IMR-90 (cell line): ENCODE measurements around the gene SFR1. TPM values are rescaled to one million over a fixed set of nuclear protein-coding genes. Genes with fewer than 3 reads are reported as not detected.

Source experiments
- ATAC-seq: fragments of 200-7000 bp; cut with Tn5 transposase; 2 replicates; pipeline ENCODE4 v1.9.1; 2020; ENCODE audit warnings: low read depth, mild to moderate bottlenecking, moderate library complexity
- BruUV-seq: library from RNA; stranded (reverse); fragments of 400-500 nt; replicated peaks from 2 replicates; lab custom pipeline; 2021; lab: Mats Ljungman, UMichigan
- CTCF ChIA-PET: fragments of 300-600 bp; formaldehyde crosslinking; extraction: SDS; loops from one replicate; lab custom pipeline; 2021; ENCODE audit warnings: antibody characterized with exemption; lab: Yijun Ruan, JAX
- POLR2A ChIA-PET: fragments of 300-600 bp; sonication (Branson Sonifier 250); formaldehyde crosslinking; loops from one replicate; lab custom pipeline; 2022; ENCODE audit warnings: antibody characterized with exemption; ENCODE audit not compliant: unreplicated experiment; lab: Charles Lee
- DNase-seq: peaks from one replicate; pipeline ENCODE4 v3.0.0; 2013
- H2AFZ ChIP-seq: replicated peaks from 2 replicates; pipeline ENCODE3; 2013; ENCODE audit warnings: low read length, mild to moderate bottlenecking; ENCODE audit not compliant: poor library complexity
- H2AK5ac ChIP-seq: 2 replicates; pipeline ENCODE4 v1.6.1; 2013; ENCODE audit warnings: low read depth, low read length, inconsistent platforms
- H2AK9ac ChIP-seq: replicated peaks from 2 replicates; pipeline ENCODE3; 2013; ENCODE audit warnings: mild to moderate bottlenecking, low read depth, low read length, moderate library complexity; ENCODE audit not compliant: poor library complexity
- H2BK120ac ChIP-seq: 2 replicates; pipeline ENCODE4 v1.6.1; 2013; ENCODE audit warnings: low read depth, low read length, inconsistent platforms
- H2BK15ac ChIP-seq: 3 replicates; pipeline ENCODE4 v1.6.1; 2013; ENCODE audit warnings: low read depth, low read length, inconsistent platforms
- H2BK20ac ChIP-seq: 2 replicates; pipeline ENCODE4 v1.6.1; 2013; ENCODE audit warnings: low read depth, mild to moderate bottlenecking, inconsistent platforms, low read length, moderate library complexity
- H2BK5ac ChIP-seq: 2 replicates; pipeline ENCODE4 v1.6.1; 2013; ENCODE audit warnings: mild to moderate bottlenecking, low read depth, low read length, inconsistent platforms; ENCODE audit not compliant: poor library complexity, severe bottlenecking
- H3K14ac ChIP-seq: replicated peaks from 2 replicates; pipeline ENCODE4 v1.6.1; 2013; ENCODE audit warnings: low read depth, low read length, inconsistent platforms
- H3K18ac ChIP-seq: 2 replicates; pipeline ENCODE4 v1.6.1; 2013; ENCODE audit warnings: low read depth, low read length, control low read depth
- H3K23ac ChIP-seq: 2 replicates; pipeline ENCODE4 v1.6.1; 2013; ENCODE audit warnings: low read depth, low read length, inconsistent platforms
- H3K27ac ChIP-seq: 2 replicates; pipeline ENCODE4 v1.5.1; 2013; ENCODE audit warnings: mild to moderate bottlenecking, control low read depth, low read length; ENCODE audit not compliant: insufficient read depth
- H3K27me3 ChIP-seq: 2 replicates; pipeline ENCODE4 v1.6.1; 2013; ENCODE audit warnings: low read length; ENCODE audit not compliant: control insufficient read depth, insufficient read depth
- H3K36me3 ChIP-seq: 2 replicates; pipeline ENCODE4 v1.6.1; 2013; ENCODE audit warnings: low read length, mixed read lengths; ENCODE audit not compliant: control insufficient read depth, insufficient read depth
- H3K4ac ChIP-seq: 2 replicates; pipeline ENCODE4 v1.6.1; 2013; ENCODE audit warnings: low read depth, low read length, inconsistent platforms
- H3K4me1 ChIP-seq: 2 replicates; pipeline ENCODE4 v1.6.1; 2013; ENCODE audit warnings: low read length, mixed read lengths; ENCODE audit not compliant: control insufficient read depth, insufficient read depth
- H3K4me2 ChIP-seq: 2 replicates; pipeline ENCODE4 v1.6.1; 2013; ENCODE audit warnings: low read depth, mild to moderate bottlenecking, control low read depth, low read length, moderate library complexity
- H3K4me3 ChIP-seq: 2 replicates; pipeline ENCODE4 v1.5.1; 2013; ENCODE audit warnings: low read depth, mild to moderate bottlenecking, control low read depth, low read length, moderate library complexity; ENCODE audit not compliant: insufficient read depth
- H3K56ac ChIP-seq: 2 replicates; pipeline ENCODE4 v1.6.1; 2013; ENCODE audit warnings: low read length, inconsistent platforms; ENCODE audit not compliant: insufficient read depth; ENCODE audit errors: extremely low read depth
- H3K79me1 ChIP-seq, 2 experiments: 2 replicates each; pipeline ENCODE4 v1.6.1; 2013; ENCODE audit warnings: low read length in 2 of 2, inconsistent platforms in 1 of 2, low read depth in 1 of 2
- H3K9ac ChIP-seq: 2 replicates; pipeline ENCODE4 v1.6.1; 2013; ENCODE audit warnings: low read depth, low read length, control low read depth
- H3K9me1 ChIP-seq: 2 replicates; pipeline ENCODE4 v1.6.1; 2013; ENCODE audit warnings: low read length, inconsistent platforms; ENCODE audit not compliant: insufficient read depth
- H3K9me3 ChIP-seq: 2 replicates; pipeline ENCODE4 v1.6.1; 2013; ENCODE audit warnings: low read length; ENCODE audit not compliant: control insufficient read depth, insufficient read depth
- H4K20me1 ChIP-seq: 2 replicates; pipeline ENCODE4 v1.6.1; 2013; ENCODE audit warnings: low read length, inconsistent platforms; ENCODE audit not compliant: insufficient read depth
- H4K5ac ChIP-seq: 2 replicates; pipeline ENCODE4 v1.6.1; 2013; ENCODE audit warnings: mild to moderate bottlenecking, low read depth, low read length, control low read depth
- H4K8ac ChIP-seq, 2 experiments: 2 replicates each; pipeline ENCODE4 v1.6.1; 2013; ENCODE audit warnings: low read depth in 2 of 2, low read length in 2 of 2, control low read depth in 1 of 2, inconsistent platforms in 1 of 2
- H4K91ac ChIP-seq: 2 replicates; pipeline ENCODE4 v1.6.1; 2013; ENCODE audit warnings: low read depth, low read length, inconsistent platforms; ENCODE audit not compliant: insufficient read depth
- BHLHE40 ChIP-seq: fragments of 150-350 bp; IDR thresholded peaks from 2 replicates; pipeline ENCODE4 v1.6.1; 2016; ENCODE audit warnings: mild to moderate bottlenecking, low read depth, low read length
- FOS ChIP-seq: fragments of 150-350 bp; IDR thresholded peaks from 2 replicates; pipeline ENCODE4 v1.6.1; 2016; ENCODE audit warnings: low read depth, low read length
- RFX5 ChIP-seq: IDR thresholded peaks from 2 replicates; pipeline ENCODE4 v1.8.0; 2012; ENCODE audit warnings: low read depth, mild to moderate bottlenecking, low read length, moderate library complexity
- WGBS, 2 experiments: methylation state at CpG; one replicate each; pipeline versions ENCODE4 v1.1.5 to v1.1.7; 2013; ENCODE audit warnings: missing lambda C conversion rate in 2 of 2; ENCODE audit not compliant: insufficient read length in 1 of 2; ENCODE audit errors: extremely low coverage in 2 of 2; 5-methylcytosine and 5-hydroxymethylcytosine counted together
- dilution Hi-C: fragments of 300-500 bp; cut with HindIII; formaldehyde crosslinking; loops from one replicate; pipeline ENCODE4 v1.14.3; 2018; ENCODE audit warnings: low sequenced_read_pairs; ENCODE audit not compliant: unreplicated experiment
- in situ Hi-C: fragments of 300-500 bp; cut with MboI; formaldehyde crosslinking; loops from 3 replicates; pipeline ENCODE4 v1.14.3; 2019; ENCODE audit warnings: low sequenced_read_pairs, inconsistent platforms, mixed read lengths
- intact Hi-C: fragments of 100-400 bp; cut with micrococcal nuclease; formaldehyde crosslinking; loops from 2 replicates; pipeline ENCODE4 v1.10.0; 2022
- polyA plus RNA-seq, 3 experiments: library from polyadenylated mRNA; depleted of rRNA; stranded (reverse); fragments of >200 nt; gene quantifications; 2 replicates each; pipeline ENCODE4 v1.2.3, GENCODE V29; 2012; ENCODE audit warnings: low replicate concordance in 1 of 3
- total RNA-seq: library from RNA; depleted of rRNA; stranded (reverse); fragments of >200 nt; gene quantifications from 2 replicates; pipeline ENCODE4 v1.2.3, GENCODE V29; 2012
- TF ChIP-seq, protein P1 (sequence below): fragments of 150-350 bp; IDR thresholded peaks from 2 replicates; pipeline ENCODE4 v1.6.1; 2016; ENCODE audit warnings: low read depth, mild to moderate bottlenecking, low read length, moderate library complexity, borderline replicate concordance

The SFR1 gene
- total and polyA plus RNA-seq, 2 of the 4 experiments (the other 2 are of a cell fraction), result 1.6 to 2.3 TPM

DNA sequence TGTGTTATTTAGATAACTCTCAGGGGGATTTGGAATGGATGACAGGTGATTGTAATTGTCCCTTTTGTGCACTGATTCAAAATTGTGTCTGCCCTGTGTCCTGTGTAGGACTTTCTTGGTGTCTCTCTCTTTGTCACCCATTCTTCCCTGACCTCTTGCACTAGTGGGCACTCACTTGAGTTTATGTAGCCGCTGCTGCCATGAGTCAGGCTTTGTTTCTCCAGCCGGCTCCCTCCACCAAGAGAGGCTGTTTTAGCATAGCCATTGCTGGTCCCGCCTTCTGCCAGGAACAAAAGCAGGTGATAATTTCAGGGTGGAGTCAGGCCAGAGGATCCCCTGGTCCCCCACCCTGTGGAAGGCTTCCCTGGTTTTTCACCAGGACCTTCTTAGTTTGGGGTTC is 44.7 kb upstream of the SFR1 start:
- intact Hi-C loops, result no loop called here
- H4K20me1 ChIP-seq, result no peaks in the 10 kb centered on the region
- ChIA-PET CTCF (interaction anchor here (0.5 kb wide), 1 partner anchor 38 kb away, joined by 6 read pairs; no protein-coding TSS in a partner anchor), POLR2A (no interaction called here)
- H2BK5ac ChIP-seq, result no peak overlapping the region
- H2BK20ac ChIP-seq, result no peak overlapping the region
- H4K5ac ChIP-seq, result no peak overlapping the region
- no peak overlapping the region for H4K91ac ChIP-seq
- no peak for DNase-seq
- H3K4me3 ChIP-seq, result no peak overlapping the region
- in situ Hi-C loops, result no loop called here
- H3K4me1 ChIP-seq, result no peaks in the 10 kb centered on the region
- WGBS, 2 experiments, result no CpG with 5 or more reads among the region's 3 CpGs
- no peak overlapping the region for H3K9ac ChIP-seq
- no peak overlapping the region for H3K14ac ChIP-seq
- H3K18ac ChIP-seq, result no peak overlapping the region
- H3K4me2 ChIP-seq, result no peak overlapping the region
- H2BK120ac ChIP-seq, result no peak overlapping the region
- no peak overlapping the region for H3K56ac ChIP-seq
- no peaks in the 10 kb centered on the region for H3K79me1 ChIP-seq
- no peak overlapping the region for H2AK5ac ChIP-seq
- no TSS peak for BruUV-seq
- H3K27me3 ChIP-seq, result peaks cover 56% of the 10 kb centered on the region
- no peaks in the 10 kb centered on the region for H3K9me3 ChIP-seq
- no peak overlapping the region for H2AFZ ChIP-seq
- no peaks in the 10 kb centered on the region for H3K9me1 ChIP-seq
- TF ChIP-seq, protein P1, sequence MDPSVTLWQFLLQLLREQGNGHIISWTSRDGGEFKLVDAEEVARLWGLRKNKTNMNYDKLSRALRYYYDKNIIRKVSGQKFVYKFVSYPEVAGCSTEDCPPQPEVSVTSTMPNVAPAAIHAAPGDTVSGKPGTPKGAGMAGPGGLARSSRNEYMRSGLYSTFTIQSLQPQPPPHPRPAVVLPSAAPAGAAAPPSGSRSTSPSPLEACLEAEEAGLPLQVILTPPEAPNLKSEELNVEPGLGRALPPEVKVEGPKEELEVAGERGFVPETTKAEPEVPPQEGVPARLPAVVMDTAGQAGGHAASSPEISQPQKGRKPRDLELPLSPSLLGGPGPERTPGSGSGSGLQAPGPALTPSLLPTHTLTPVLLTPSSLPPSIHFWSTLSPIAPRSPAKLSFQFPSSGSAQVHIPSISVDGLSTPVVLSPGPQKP, result no peak
- TF ChIP-seq FOS, result no peak
- TF ChIP-seq BHLHE40, result no peak
- no peak for TF ChIP-seq RFX5
- ATAC-seq, result no peak
- dilution Hi-C loops, result no loop called here
- no peak overlapping the region for H2BK15ac ChIP-seq
- H3K23ac ChIP-seq, result no peak overlapping the region
- H4K8ac ChIP-seq, result no peak overlapping the region
- no peak overlapping the region for H2AK9ac ChIP-seq
- no peaks in the 10 kb centered on the region for H3K36me3 ChIP-seq
- H3K27ac ChIP-seq, result no peak overlapping the region
- no peak overlapping the region for H3K4ac ChIP-seq
